ENCODE measurements around the gene IQCM.

GRCh38 chr4:149322203-149322602 is 493.4 kb downstream of the IQCM start:
- TF ChIP-seq CTCF (IDR thresholded peaks at IDR 0.05) (no peak), POLR2A (IDR thresholded peaks at IDR 0.05) (no peak)

Data from heart left ventricle (tissue), 13 donors.